ENCODE data around the gene CLIC3. TPM values are rescaled to one million over a fixed set of nuclear protein-coding genes. Genes with fewer than 3 reads are reported as not detected.

Gene CLIC3
- total RNA-seq, 1 experiment from 2014 or later = 24.1 TPM

DNA sequence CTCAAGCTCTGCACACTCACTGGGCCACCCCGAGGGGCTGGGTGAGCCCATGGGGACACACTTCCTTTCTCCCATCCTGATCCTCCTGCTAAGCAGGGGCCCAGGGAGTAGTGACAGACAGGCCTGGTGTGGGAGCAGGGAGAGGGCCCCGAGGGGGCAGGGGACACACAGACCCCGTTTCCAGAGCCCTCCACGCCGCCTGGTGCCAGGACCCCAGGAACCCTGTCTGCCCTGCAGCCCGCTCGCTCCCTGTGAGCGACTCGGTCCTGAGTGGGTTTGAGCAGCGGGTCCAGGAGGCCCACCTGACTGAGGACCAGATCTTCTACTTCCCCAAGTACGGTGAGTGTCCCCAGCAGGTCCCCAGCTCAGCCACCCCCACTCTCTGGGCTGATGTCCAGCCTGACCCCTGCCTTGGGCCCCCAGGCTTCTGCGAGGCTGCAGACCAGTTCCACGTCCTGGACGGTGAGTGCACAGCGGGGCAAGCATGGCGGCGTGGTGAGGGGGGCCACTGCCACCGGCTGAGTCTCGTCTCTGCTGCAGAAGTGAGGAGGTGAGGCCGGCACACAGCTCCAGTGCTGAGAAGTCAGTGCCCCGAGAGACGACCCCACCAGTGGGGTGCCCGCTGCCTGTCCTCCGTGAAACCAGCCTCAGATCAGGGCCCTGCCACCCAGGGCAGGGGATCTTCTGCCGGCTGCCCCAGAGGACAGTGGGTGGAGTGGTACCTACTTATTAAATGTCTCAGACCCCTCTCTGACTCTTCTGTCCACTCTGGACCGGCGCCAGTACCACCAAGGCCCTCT, 49.9 kb downstream of the CLIC3 start:
- H3K9me2 ChIP-seq (ENCODE audit: insufficient read depth) = no peaks in the 10 kb centered on the region
- no peaks in the 10 kb centered on the region for H3K27me3 ChIP-seq (ENCODE audit: insufficient read depth, low read depth)
- no peaks in the 10 kb centered on the region; the same call in none of the 2 replicates for H4K20me1 ChIP-seq (ENCODE audit: insufficient read depth)
- peaks cover 18% of the 10 kb centered on the region for H3K79me2 ChIP-seq (ENCODE audit: low read depth)
- H3K4me1 ChIP-seq (replicated peaks; ENCODE audit: insufficient read depth) = peaks cover 26% of the 10 kb centered on the region
- DNase-seq = no peak
- H3K4me3 ChIP-seq = no peak overlapping the region
- intact Hi-C loops (cut with micrococcal nuclease; ENCODE audit: unreplicated experiment) = no loop called here
- H3K4me2 ChIP-seq = no peak overlapping the region
- no peak overlapping the region for H2AFZ ChIP-seq
- TF ChIP-seq, protein P1, sequence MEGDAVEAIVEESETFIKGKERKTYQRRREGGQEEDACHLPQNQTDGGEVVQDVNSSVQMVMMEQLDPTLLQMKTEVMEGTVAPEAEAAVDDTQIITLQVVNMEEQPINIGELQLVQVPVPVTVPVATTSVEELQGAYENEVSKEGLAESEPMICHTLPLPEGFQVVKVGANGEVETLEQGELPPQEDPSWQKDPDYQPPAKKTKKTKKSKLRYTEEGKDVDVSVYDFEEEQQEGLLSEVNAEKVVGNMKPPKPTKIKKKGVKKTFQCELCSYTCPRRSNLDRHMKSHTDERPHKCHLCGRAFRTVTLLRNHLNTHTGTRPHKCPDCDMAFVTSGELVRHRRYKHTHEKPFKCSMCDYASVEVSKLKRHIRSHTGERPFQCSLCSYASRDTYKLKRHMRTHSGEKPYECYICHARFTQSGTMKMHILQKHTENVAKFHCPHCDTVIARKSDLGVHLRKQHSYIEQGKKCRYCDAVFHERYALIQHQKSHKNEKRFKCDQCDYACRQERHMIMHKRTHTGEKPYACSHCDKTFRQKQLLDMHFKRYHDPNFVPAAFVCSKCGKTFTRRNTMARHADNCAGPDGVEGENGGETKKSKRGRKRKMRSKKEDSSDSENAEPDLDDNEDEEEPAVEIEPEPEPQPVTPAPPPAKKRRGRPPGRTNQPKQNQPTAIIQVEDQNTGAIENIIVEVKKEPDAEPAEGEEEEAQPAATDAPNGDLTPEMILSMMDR (conservative IDR thresholded peaks at IDR 0.05) = no peak
- no peak for TF ChIP-seq EZH2 (IDR thresholded peaks at IDR 0.05; ENCODE audit: low read depth)
- POLR2A ChIA-PET (ENCODE audit: unreplicated experiment) = no interaction called here
- H3K36me3 ChIP-seq (ENCODE audit: low read depth) = peaks cover 7% of the 10 kb centered on the region; the same call in 1 of the 2 replicates
- no TSS peak for BruUV-seq (replicated peaks)
- H3K9me3 ChIP-seq (ENCODE audit: insufficient read depth, low read depth) = no peaks in the 10 kb centered on the region
- CTCF ChIA-PET = interaction anchor here (0.5 to 2.2 kb wide), 2 partner anchors 82 to 89 kb away, joined by 3 to 46 read pairs; no protein-coding TSS in a partner anchor
- no peak overlapping the region for H3K27ac ChIP-seq
- peaks cover 21% of the 10 kb centered on the region; the same call in 1 of the 2 replicates for H3F3A ChIP-seq (ENCODE audit: insufficient read depth, low read depth)

DNA sequence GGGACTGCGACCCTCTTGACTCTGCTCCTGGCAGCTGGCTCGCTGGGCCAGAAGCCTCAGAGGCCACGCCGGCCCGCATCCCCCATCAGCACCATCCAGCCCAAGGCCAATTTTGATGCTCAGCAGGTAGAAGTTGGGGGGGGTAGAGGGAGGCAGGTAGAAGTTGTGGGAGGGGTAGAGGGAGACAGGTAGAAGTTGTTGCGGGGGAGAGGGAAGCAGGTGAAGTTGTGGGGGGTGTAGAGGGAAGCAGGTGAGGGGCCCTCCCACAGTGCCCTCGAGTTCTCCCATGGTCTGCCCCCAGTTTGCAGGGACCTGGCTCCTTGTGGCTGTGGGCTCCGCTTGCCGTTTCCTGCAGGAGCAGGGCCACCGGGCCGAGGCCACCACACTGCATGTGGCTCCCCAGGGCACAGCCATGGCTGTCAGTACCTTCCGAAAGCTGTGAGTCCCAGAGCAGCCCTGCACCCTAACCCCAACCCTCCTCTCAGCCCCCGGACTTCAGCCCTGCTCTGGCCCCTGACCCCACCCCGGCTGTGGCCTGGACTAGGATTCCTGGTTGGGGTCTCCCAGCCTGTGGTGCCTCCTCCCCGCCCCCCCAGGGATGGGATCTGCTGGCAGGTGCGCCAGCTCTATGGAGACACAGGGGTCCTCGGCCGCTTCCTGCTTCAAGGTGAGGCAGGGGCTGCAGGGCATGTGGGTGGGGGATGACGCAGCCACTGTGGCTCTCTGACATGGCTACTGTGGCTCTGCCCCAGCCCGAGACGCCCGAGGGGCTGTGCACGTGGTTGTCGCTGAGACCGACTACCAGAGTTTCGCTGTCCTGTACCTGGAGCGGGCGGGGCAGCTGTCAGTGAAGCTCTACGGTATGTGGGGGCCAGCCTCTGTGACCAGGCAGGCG, 50.8 kb downstream of the CLIC3 start:
- no peak overlapping the region for H3K4me3 ChIP-seq
- intact Hi-C loops (cut with micrococcal nuclease; ENCODE audit: unreplicated experiment) = loop anchor here (2.0 kb wide), 1 partner anchor 97 kb away; the partner anchor contains the start of gene PHPT1
- H2AFZ ChIP-seq = no peak overlapping the region
- H3K27me3 ChIP-seq (ENCODE audit: insufficient read depth, low read depth) = no peaks in the 10 kb centered on the region
- DNase-seq = no peak
- H3F3A ChIP-seq (ENCODE audit: insufficient read depth, low read depth) = peaks cover 20% of the 10 kb centered on the region; the same call in 1 of the 2 replicates
- POLR2A ChIA-PET (ENCODE audit: unreplicated experiment) = no interaction called here
- H3K9me2 ChIP-seq (ENCODE audit: insufficient read depth) = no peaks in the 10 kb centered on the region
- CTCF ChIA-PET = interaction anchor here (0.9 kb wide), 1 partner anchor 90 kb away, joined by 3 read pairs; no protein-coding TSS in a partner anchor
- H3K9me3 ChIP-seq (ENCODE audit: insufficient read depth, low read depth) = no peaks in the 10 kb centered on the region
- H4K20me1 ChIP-seq (ENCODE audit: insufficient read depth) = no peaks in the 10 kb centered on the region; the same call in none of the 2 replicates
- no peak overlapping the region for H3K4me2 ChIP-seq
- no peak overlapping the region for H3K27ac ChIP-seq
- TF ChIP-seq, protein P1 (conservative IDR thresholded peaks at IDR 0.05) = no peak
- no peak for TF ChIP-seq EZH2 (IDR thresholded peaks at IDR 0.05; ENCODE audit: low read depth)
- H3K36me3 ChIP-seq (ENCODE audit: low read depth) = peaks cover 7% of the 10 kb centered on the region; the same call in 1 of the 2 replicates
- peaks cover 18% of the 10 kb centered on the region for H3K79me2 ChIP-seq (ENCODE audit: low read depth)
- no TSS peak for BruUV-seq (replicated peaks)
- peaks cover 24% of the 10 kb centered on the region for H3K4me1 ChIP-seq (replicated peaks; ENCODE audit: insufficient read depth)

Other genes with a start within 250 kb of the CLIC3 start
- gene LCN6, start 248.0 kb downstream of the CLIC3 start, total RNA-seq (2021) = not detected in 2 replicates
- gene LCN8, start 238.3 kb downstream of the CLIC3 start, total RNA-seq (2021) = not detected in 2 replicates
- gene LCN15, start 232.1 kb downstream of the CLIC3 start, total RNA-seq (2021) = not detected in 2 replicates
- gene TMEM141, start 205.2 kb downstream of the CLIC3 start, total RNA-seq (2021) = 83.6 and 124 TPM in 2 replicates
- gene CCDC183, start 200.2 kb downstream of the CLIC3 start, total RNA-seq (2021) = 3.6 and 5.3 TPM in 2 replicates
- 116 and 136 TPM in 2 replicates for gene RABL6, start 188.6 kb downstream of the CLIC3 start, total RNA-seq (2021)
- gene AJM1, start 154.1 kb downstream of the CLIC3 start, total RNA-seq (2021) = 5.3 and 5.9 TPM in 2 replicates
- gene PHPT1, start 147.2 kb downstream of the CLIC3 start, total RNA-seq (2021) = 112 and 114 TPM in 2 replicates
- 9.2 and 11.6 TPM in 2 replicates for gene MAMDC4, start 144.2 kb downstream of the CLIC3 start, total RNA-seq (2021)
- 275 and 338 TPM in 2 replicates for gene EDF1, start 130.3 kb downstream of the CLIC3 start, total RNA-seq (2021)
- 42.7 and 48.0 TPM in 2 replicates for gene TRAF2, start 110.1 kb downstream of the CLIC3 start, total RNA-seq (2021)
- gene FBXW5, start 51.8 kb downstream of the CLIC3 start, total RNA-seq (2021) = 101 and 125 TPM in 2 replicates
- gene C8G, start 51.3 kb downstream of the CLIC3 start, total RNA-seq (2021) = 2.3 and 4.4 TPM in 2 replicates
- gene LCN12, start 44.3 kb downstream of the CLIC3 start, total RNA-seq (2021) = 9.3 and 14.2 TPM in 2 replicates
- 1.7 and 2.0 TPM in 2 replicates for gene PTGDS, start 19.1 kb downstream of the CLIC3 start, total RNA-seq (2021)
- 0.41 and 0.43 TPM in 2 replicates for gene LCNL1, start 13.6 kb downstream of the CLIC3 start, total RNA-seq (2021)
- gene PAXX, start 4.1 kb downstream of the CLIC3 start, total RNA-seq (2021) = 54.9 and 78.9 TPM in 2 replicates
- gene ABCA2, start 31.7 kb upstream of the CLIC3 start, total RNA-seq (2021) = 79.2 and 115 TPM in 2 replicates
- not detected in 2 replicates for gene FUT7, start 35.5 kb upstream of the CLIC3 start, total RNA-seq (2021)
- gene NPDC1, start 49.6 kb upstream of the CLIC3 start, total RNA-seq (2021) = 89.8 and 137 TPM in 2 replicates
- gene ENTPD2, start 57.5 kb upstream of the CLIC3 start, total RNA-seq (2021) = 9.0 and 14.1 TPM in 2 replicates
- 46.9 and 50.3 TPM in 2 replicates for gene SAPCD2, start 74.0 kb upstream of the CLIC3 start, total RNA-seq (2021)
- 9.9 and 14.7 TPM in 2 replicates for gene UAP1L1, start 80.9 kb upstream of the CLIC3 start, total RNA-seq (2021)
- gene MAN1B1, start 90.4 kb upstream of the CLIC3 start, total RNA-seq (2021) = 79.3 and 107 TPM in 2 replicates
- gene DPP7, start 118.2 kb upstream of the CLIC3 start, total RNA-seq (2021) = 104 and 126 TPM in 2 replicates
- gene GRIN1, start 142.6 kb upstream of the CLIC3 start, total RNA-seq (2021) = 0.10 TPM in 1 of 2 replicates, not detected in the other
- gene LRRC26, start 173.5 kb upstream of the CLIC3 start, total RNA-seq (2021) = 2.3 and 2.5 TPM in 2 replicates
- gene TMEM210, start 175.5 kb upstream of the CLIC3 start, total RNA-seq (2021) = 0.74 and 1.5 TPM in 2 replicates
- 92.1 and 95.4 TPM in 2 replicates for gene ANAPC2, start 192.0 kb upstream of the CLIC3 start, total RNA-seq (2021)
- gene SSNA1, start 192.1 kb upstream of the CLIC3 start, total RNA-seq (2021) = 98.7 and 109 TPM in 2 replicates
- gene TPRN, start 204.2 kb upstream of the CLIC3 start, total RNA-seq (2021) = 61.0 and 61.8 TPM in 2 replicates
- gene TMEM203, start 209.1 kb upstream of the CLIC3 start, total RNA-seq (2021) = 43.3 and 45.5 TPM in 2 replicates
- gene NDOR1, start 209.1 kb upstream of the CLIC3 start, total RNA-seq (2021) = 27.7 and 28.8 TPM in 2 replicates
- 31.3 and 38.0 TPM in 2 replicates for gene RNF208, start 225.7 kb upstream of the CLIC3 start, total RNA-seq (2021)
- 9.0 and 15.2 TPM in 2 replicates for gene CYSRT1, start 228.6 kb upstream of the CLIC3 start, total RNA-seq (2021)
- gene RNF224, start 230.9 kb upstream of the CLIC3 start, total RNA-seq (2021) = 3.9 and 4.7 TPM in 2 replicates
- 1.4 and 2.5 TPM in 2 replicates for gene SLC34A3, start 234.3 kb upstream of the CLIC3 start, total RNA-seq (2021)
- gene TUBB4B, start 244.7 kb upstream of the CLIC3 start, total RNA-seq (2021) = 441 and 494 TPM in 2 replicates